Amygdala (tissue), 56 donors: ENCODE results near the gene LYRM4.
"Not testable (repeated sequence)": the region's sequence is repeated elsewhere in the genome, so short reads cannot be mapped to it uniquely, and the experiment has no call there.

ENCODE experiments used
- DNase-seq, 56 donors: peaks; one replicate each; lab custom pipeline; 2025; lab: John Stamatoyannopoulos, UW

Gene LYRM4

DNA sequence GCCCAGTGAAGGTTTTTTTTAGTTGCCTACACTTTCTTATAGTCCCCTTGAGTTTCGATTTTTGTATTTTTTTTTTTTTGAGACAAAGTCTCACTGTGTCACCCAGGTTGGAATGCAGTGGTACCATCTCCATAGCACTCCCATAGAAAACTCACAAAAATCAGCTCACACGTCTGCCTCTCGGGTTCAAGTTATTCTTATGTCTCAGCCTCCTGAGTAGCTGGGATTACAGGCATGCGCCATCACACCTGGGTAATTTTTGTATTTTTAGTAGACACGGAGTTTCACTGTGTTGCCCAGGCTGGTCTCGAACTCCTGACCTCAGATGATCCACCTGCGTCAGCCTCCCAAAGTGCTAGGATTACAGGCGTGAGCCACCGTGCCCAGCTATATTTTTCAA lies 200.3 kb downstream of the LYRM4 start:
- DNase-seq: not testable (repeated sequence)

- no peak for DNase-seq
Observed at GRCh38 chr6:5059036-5059896, 201.5 kb downstream of the LYRM4 start.
